Loucy (cell line): ENCODE measurements around the gene TBL1XR1.

ENCODE experiments used
- H2AFZ ChIP-seq: fragments of 200-600 bp; sonication (generic); 2 replicates; pipeline ENCODE4 v1.6.0; 2016; ENCODE audit warnings: antibody characterized with exemption, mild to moderate bottlenecking, low read length, moderate library complexity
- H3F3A ChIP-seq: fragments of 200-600 bp; 2 replicates; pipeline ENCODE4 v1.6.0; 2016; ENCODE audit warnings: antibody characterized with exemption, low read depth, mild to moderate bottlenecking
- H3K27me3 ChIP-seq: fragments of 200-600 bp; sonication (generic); 2 replicates; pipeline ENCODE4 v1.6.1; 2014; ENCODE audit warnings: low read length, mild to moderate bottlenecking; ENCODE audit not compliant: insufficient read depth, poor library complexity, severe bottlenecking
- H3K36me3 ChIP-seq: fragments of 200-600 bp; sonication (generic); 2 replicates; pipeline ENCODE4 v1.6.1; 2016; ENCODE audit warnings: low read length; ENCODE audit not compliant: insufficient read depth
- H3K4me1 ChIP-seq: fragments of 200-600 bp; sonication (generic); 2 replicates; pipeline ENCODE4 v1.5.1; 2014; ENCODE audit warnings: low read length, mild to moderate bottlenecking; ENCODE audit not compliant: insufficient read depth, poor library complexity, severe bottlenecking
- H3K4me2 ChIP-seq: fragments of 200-600 bp; sonication (generic); 2 replicates; pipeline ENCODE4 v1.6.0; 2014; ENCODE audit warnings: antibody characterized with exemption, low read length, low read depth, mild to moderate bottlenecking; ENCODE audit not compliant: poor library complexity, severe bottlenecking
- H3K4me3 ChIP-seq: fragments of 200-600 bp; sonication (generic); 2 replicates; pipeline ENCODE4 v1.5.1; 2014; ENCODE audit warnings: low read length, mild to moderate bottlenecking, mixed read lengths; ENCODE audit not compliant: poor library complexity, severe bottlenecking
- H3K79me2 ChIP-seq: fragments of 200-600 bp; sonication (generic); 2 replicates; pipeline ENCODE4 v1.6.1; 2014; ENCODE audit warnings: low read length; ENCODE audit not compliant: insufficient read depth
- H3K9ac ChIP-seq: fragments of 200-600 bp; sonication (generic); 2 replicates; pipeline ENCODE4 v1.6.0; 2014; ENCODE audit warnings: mild to moderate bottlenecking, low read depth, low read length, moderate library complexity; ENCODE audit not compliant: poor library complexity, severe bottlenecking
- H3K9me2 ChIP-seq: fragments of 200-600 bp; sonication (generic); replicated peaks from 2 replicates; pipeline ENCODE4 v1.6.1; 2016; ENCODE audit warnings: low read depth, low read length, mixed read lengths
- H3K9me3 ChIP-seq: fragments of 200-600 bp; sonication (generic); 2 replicates; pipeline ENCODE4 v1.6.1; 2014; ENCODE audit warnings: mild to moderate bottlenecking, antibody characterized with exemption, low read length, low read depth; ENCODE audit not compliant: insufficient read depth
- H4K20me1 ChIP-seq: fragments of 200-600 bp; sonication (generic); 2 replicates; pipeline ENCODE4 v1.6.0; 2014; ENCODE audit warnings: antibody characterized with exemption, low read length, mild to moderate bottlenecking; ENCODE audit not compliant: insufficient read depth, poor library complexity, severe bottlenecking
- CTCF ChIP-seq: fragments of 200-600 bp; sonication (generic); conservative IDR thresholded peaks from 2 replicates; pipeline ENCODE4 v1.5.1; 2014; ENCODE audit warnings: mild to moderate bottlenecking, antibody characterized with exemption, low read length
- EZH2phosphoT487 ChIP-seq: fragments of 200-600 bp; IDR thresholded peaks from 2 replicates; pipeline ENCODE4 v1.6.1; 2018; ENCODE audit warnings: antibody characterized with exemption, mild to moderate bottlenecking, moderate library complexity, borderline replicate concordance

The TBL1XR1 gene

DNA sequence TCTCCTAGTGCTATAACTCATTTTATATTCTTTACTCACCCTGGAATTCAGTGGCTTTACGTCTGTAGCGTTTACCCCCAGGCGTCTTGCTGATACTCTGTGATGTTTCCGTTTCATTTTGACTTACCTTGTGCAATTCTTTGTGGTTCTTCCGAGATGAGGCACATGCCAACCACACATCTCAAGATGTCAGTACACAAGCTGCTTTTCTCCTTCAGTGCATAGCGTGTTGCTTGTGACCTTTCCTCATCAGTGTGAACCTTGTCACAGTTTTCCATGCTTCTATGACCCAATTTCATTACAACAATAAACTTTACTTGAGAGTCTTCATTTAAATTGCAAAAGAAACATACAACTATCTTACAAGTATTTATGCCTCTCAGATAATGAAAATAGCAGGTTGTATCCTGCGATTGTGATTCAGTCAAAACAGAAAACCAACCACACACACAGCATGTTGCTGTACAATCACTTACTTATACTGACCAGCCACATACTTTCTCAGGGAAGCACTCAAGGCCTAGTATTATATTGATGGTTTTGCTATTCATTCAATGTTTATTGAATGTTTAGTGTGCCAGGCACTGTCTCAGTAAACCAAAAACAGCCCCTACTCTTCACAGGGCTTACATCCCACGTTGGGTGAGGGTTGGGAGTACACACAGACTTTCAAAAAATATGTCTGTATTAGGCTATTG is 4.6 kb upstream of the TBL1XR1 start:
- Histone ChIP-seq H3K79me2 (0 out of 2 replicates have a peak, but pooled peaks cover 8% of the 10 kb centered on the region), H3K27me3 (no peaks in the 10 kb centered on the region), H4K20me1 (no peaks in the 10 kb centered on the region), H3K9ac (peak overlapping the region; percentile 6), H3K4me1 (peaks cover 53% of the 10 kb centered on the region), H3K4me2 (peak overlapping the region; percentile 58), H3K36me3 (no peaks in the 10 kb centered on the region), H3K9me3 (no peaks in the 10 kb centered on the region), H2AFZ (no peak overlapping the region), H3F3A (peaks cover 10% of the 10 kb centered on the region; the same call in 1 of the 2 replicates), H3K4me3 (peak overlapping the region; percentile 16), H3K9me2 (no peaks in the 10 kb centered on the region)
- TF ChIP-seq EZH2phosphoT487 = no peak
- no peak for TF ChIP-seq CTCF

- Histone ChIP-seq H3K79me2 (peaks cover 33% of the 10 kb centered on the region), H3K27me3 (no peaks in the 10 kb centered on the region), H3K9ac (peak overlapping the region; percentile 83), H3K4me2 (peak overlapping the region; percentile 95), H3K9me2 (no peaks in the 10 kb centered on the region), H3F3A (peaks cover 10% of the 10 kb centered on the region; the same call in 1 of the 2 replicates), H3K4me3 (peak overlapping the region; percentile 76), H3K4me1 (peaks cover 53% of the 10 kb centered on the region), H2AFZ (no peak overlapping the region), H4K20me1 (peaks cover 17% of the 10 kb centered on the region), H3K36me3 (no peaks in the 10 kb centered on the region; the same call in 1 of the 2 replicates), H3K9me3 (no peaks in the 10 kb centered on the region)
- TF ChIP-seq EZH2phosphoT487 (no peak), CTCF (no peak)
These were observed 2.0 kb upstream of the TBL1XR1 start for GRCh38 chr3:177199206-177199760.

DNA sequence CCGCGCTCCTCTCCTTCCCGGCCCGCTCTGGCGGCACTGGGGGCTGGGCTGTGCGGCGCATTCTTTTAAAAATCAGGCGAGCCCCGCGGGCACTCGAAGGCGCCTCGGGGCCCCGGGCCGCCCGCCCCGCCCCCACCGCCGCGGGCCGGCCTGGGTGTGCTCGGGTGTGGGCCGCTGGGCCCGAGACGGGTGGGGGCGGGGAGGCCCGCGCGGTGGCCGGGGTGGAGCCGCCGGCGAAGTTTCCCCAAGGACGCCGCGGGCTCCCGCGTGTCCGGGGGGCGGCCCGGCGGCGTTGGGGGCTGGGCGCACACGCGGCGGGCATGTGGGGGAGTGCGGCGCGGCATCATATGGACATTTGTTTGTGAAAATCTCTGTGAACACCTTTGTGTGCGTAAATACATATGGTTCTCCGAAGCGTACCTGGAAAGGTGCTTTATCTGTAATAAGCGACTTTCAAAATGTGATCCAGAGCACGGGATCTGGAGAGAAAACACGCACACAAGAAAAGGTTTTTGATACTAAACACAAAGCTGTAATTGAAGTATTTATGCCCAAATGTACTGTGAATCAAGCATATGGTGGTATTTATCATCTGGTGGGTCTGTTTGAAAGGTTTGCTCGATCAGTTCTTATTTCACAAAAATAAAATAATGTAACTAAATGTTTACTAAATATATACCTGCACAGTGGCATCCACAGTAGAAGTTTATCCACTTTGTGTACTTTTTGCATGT is 612 bp upstream of the TBL1XR1 start:
- H3K9me3 ChIP-seq = no peaks in the 10 kb centered on the region
- no peaks in the 10 kb centered on the region for H3K9me2 ChIP-seq
- peak overlapping the region; percentile 66; the same call in 1 of the 2 replicates for H2AFZ ChIP-seq
- no peaks in the 10 kb centered on the region for H3K27me3 ChIP-seq
- peaks cover 30% of the 10 kb centered on the region for H4K20me1 ChIP-seq
- H3K9ac ChIP-seq = peak overlapping the region; percentile 83
- H3K4me1 ChIP-seq = peaks cover 60% of the 10 kb centered on the region
- H3K36me3 ChIP-seq = no peaks in the 10 kb centered on the region; the same call in 1 of the 2 replicates
- peaks cover 47% of the 10 kb centered on the region for H3K79me2 ChIP-seq
- H3F3A ChIP-seq = peaks cover 10% of the 10 kb centered on the region; the same call in 1 of the 2 replicates
- peak overlapping the region; percentile 76 for H3K4me3 ChIP-seq
- H3K4me2 ChIP-seq = peak overlapping the region; percentile 95
- TF ChIP-seq CTCF = no peak
- no peak for TF ChIP-seq EZH2phosphoT487
